Measurements from ENCODE around the gene ZNF621. TPM values are rescaled to one million over a fixed set of nuclear protein-coding genes. Genes with fewer than 3 reads are reported as not detected.

The ZNF621 gene
- 10 to 100 TPM in 11 of 12 donors, not detected in 1; 11.4 to 20.3 (median 14.2) TPM for polyA plus RNA-seq (ENCODE audit: insufficient read length in 12 of 12)
- long read RNA-seq, donor 1, full-length matches to known transcripts = 2 of 2 reads
- long read RNA-seq, donor 1, partial matches to known transcripts = 0 of 2 reads
- long read RNA-seq, donor 1, other reads (novel, unspliced or antisense) = 0 of 2 reads
- long read RNA-seq, donor 2, full-length matches to known transcripts = 3 of 3 reads
- long read RNA-seq, donor 2, partial matches to known transcripts = 0 of 3 reads
- long read RNA-seq, donor 2, other reads (novel, unspliced or antisense) = 0 of 3 reads
- long read RNA-seq, donor 3 = 0 reads
- long read RNA-seq, donor 4 = 0 reads
- long read RNA-seq, donor 5, full-length matches to known transcripts = 4 of 4 reads
- long read RNA-seq, donor 5, partial matches to known transcripts = 0 of 4 reads
- long read RNA-seq, donor 5, other reads (novel, unspliced or antisense) = 0 of 4 reads
- long read RNA-seq, donor 6, full-length matches to known transcripts = 1 of 1 reads
- long read RNA-seq, donor 6, partial matches to known transcripts = 0 of 1 reads
- long read RNA-seq, donor 6, other reads (novel, unspliced or antisense) = 0 of 1 reads
- long read RNA-seq, donor 7, full-length matches to known transcripts = 5 of 5 reads
- long read RNA-seq, donor 7, partial matches to known transcripts = 0 of 5 reads
- long read RNA-seq, donor 7, other reads (novel, unspliced or antisense) = 0 of 5 reads
- long read RNA-seq, donor 8, full-length matches to known transcripts = 5 of 5 reads
- long read RNA-seq, donor 8, partial matches to known transcripts = 0 of 5 reads
- long read RNA-seq, donor 8, other reads (novel, unspliced or antisense) = 0 of 5 reads
- long read RNA-seq, donor 9, partial matches to known transcripts = 0 of 1 reads
- long read RNA-seq, donor 9, other reads (novel, unspliced or antisense) = 0 of 1 reads
- long read RNA-seq, donor 10, full-length matches to known transcripts = 1 of 1 reads
- long read RNA-seq, donor 10, partial matches to known transcripts = 0 of 1 reads
- long read RNA-seq, donor 10, other reads (novel, unspliced or antisense) = 0 of 1 reads
- long read RNA-seq, donor 11 = 0 reads

DNA sequence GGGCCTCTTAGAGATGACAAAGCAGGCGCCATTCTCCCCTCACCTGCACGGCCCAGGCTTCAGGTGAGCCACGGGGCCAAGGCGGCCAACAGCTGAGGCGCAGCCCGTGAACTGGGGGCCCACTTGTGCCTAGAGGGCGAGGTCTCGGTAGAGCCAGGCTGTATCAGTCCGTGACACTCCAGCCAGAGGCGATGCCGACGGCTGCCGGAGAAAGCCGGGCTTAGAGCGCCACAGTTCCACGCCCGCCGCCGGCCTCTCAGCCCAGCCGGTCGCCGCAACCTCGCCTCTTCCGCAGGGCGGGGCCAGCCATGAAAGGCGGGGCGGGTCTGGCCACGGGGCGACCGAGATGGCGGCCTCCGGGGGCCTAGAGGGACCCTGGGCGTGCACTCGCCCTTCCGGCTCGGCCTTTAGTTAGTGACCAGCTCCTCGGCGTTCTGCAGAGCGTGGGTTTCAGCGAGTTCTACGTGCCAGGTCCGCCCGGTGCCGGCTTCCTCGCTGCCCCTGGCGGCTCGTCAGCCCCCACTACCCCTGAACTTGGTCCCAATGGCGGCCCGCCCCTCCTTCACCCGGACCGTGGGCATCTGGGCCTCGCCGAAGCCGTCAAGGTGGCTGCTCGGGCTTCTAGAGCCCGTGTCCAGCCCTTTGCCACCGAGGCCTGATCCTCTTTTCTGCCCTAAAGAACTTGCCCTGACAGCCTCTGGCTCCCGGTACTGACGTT, at the start of gene ZNF621:
ZNF621 (plus strand) TSS at position 393 of the 718 bp plus-strand sequence. CDS start 881 bp downstream, outside the sequence.
- peak; percentile 85 for DNase-seq

DNA sequence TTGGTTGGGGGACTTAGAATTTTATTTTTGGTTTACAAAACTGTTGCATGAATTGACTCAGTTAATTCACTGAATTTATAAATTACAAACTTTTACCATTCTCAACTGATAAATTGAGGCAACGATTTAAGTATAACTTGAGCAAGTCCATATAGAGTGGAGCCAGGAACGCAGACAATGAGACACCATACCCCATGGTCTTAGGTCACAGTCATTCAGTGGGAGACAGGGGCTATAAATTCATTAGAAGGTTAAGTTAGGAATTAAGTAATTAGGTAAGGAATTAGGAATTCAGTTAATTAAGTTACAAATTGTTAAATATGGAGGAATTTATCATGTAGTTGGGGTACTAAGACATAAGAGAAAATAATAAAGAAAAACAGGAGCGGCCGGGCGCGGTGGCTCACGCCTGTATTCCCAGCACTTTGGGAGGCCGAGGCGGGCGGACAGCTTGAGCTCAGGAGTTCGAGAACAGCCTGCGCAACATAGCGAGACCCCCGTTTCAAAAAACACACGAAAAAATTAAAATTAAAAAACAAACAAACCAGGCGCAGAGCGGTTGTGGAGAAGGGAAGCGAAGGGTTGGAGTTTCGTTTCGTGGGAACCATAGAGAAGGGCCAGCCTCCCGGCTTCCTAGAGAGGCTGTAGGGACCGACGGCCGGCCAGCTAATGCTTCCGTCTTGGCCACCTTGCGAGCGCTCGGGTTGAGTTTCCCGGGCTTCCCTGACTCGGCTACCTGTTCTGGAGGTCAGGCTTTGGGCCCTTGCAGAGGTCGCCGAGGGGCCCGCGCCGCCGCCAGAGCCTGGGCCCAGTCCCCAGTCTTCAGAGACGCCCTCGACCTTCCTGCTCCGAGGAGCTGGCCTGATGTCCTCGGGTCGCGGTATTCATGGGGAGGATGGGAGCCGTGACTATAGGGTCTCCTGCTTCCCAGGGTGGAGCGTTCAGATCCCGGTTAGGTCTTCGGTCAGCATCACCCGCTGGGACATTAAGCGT, 48.0 kb upstream of the ZNF621 start, which contains the start of gene ZNF619:
ZNF619 (plus strand) TSS at position 645 of the 993 bp plus-strand sequence. CDS start 858 bp downstream, outside the sequence.
- peak; percentile 86 for DNase-seq

DNA sequence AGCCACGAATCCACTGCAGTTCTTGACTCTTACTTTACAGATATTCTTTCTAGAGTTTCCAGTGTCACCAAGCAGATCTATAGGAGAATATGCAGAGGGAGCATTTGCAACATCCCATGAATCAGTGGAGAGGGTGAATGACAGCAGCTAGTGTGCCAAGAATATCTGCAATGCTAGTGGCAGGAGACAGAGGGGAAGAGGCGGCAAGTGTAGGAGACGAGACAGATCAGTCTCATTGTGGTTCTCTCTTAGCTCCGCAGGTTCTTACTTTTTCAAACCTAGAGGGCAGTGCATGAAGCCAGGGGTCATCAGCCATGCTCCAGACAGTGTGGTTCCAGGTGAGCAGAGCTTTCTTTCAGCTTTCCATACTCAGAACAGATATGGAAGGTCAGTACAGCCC, 47.1 kb upstream of the ZNF621 start:
- no peak for DNase-seq

DNA sequence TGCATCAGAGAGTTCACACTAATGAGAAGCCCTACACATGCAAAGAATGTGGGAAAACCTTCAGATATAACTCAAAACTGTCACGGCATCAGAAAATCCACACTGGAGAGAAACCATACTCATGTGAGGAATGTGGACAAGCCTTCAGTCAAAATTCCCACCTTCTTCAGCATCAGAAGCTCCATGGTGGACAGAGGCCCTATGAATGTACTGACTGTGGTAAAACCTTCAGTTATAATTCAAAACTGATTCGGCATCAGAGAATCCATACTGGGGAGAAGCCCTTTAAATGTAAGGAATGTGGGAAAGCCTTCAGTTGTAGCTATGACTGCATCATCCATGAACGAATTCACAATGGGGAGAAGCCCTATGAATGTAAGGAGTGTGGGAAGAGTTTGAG, 37.6 kb upstream of the ZNF621 start:
- DNase-seq = no peak

DNA sequence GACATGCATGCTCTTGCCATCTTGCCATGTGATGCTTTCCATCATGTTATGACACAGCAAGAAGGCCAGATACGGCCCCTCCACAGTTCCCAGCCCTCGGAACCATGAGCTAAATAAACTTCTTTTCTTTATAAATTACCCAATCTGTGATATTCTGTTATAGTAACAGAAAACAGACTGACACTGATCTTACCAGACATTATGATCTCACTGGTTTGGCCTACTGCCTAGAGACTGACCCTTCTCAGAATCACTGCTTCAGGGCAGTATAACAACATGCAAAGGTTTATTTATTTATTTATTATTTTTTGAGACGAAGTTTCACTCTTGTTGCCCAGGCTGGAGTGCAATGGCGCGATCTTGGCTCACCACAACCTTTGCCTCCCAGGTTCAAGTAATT, 33.8 kb upstream of the ZNF621 start:
- no peak for DNase-seq

DNA sequence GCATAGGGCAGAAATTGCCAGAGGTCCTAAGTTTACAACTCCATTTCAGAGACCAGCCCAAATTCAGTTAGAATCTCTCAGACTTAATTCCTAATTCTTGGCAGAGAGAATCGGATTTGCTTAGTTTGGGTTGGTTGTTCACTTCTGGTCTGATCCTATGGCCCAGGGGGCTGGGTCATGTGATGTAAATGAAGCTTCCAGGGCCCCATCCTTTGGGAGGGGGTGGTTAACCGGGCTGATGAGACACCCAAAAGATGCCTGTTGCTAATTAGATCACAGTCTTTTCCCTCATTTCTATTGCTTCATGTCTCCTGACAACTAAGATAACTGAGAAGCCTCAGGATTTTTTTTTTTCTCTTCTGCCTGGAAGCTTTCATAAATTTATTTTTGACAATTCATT, 30.1 kb upstream of the ZNF621 start:
- DNase-seq = no peak

DNA sequence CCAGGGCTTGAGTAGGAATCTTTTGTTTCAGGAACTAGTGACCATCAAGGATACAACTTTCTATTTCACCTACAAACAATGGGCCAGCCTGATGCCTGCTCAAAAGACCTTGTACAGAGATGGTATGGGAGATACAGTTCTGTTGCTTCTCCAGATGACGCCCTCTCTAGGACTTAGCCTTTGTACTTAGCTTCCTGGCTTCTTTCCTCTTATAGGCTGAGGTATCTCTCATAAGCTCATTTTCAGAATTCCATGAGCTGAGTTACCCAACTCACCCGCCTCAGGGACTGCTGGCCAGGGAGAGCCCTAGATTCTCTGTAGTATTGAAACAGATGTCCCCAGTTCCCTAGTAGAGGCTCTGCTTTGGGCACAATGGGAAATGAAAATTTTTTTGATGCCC, 27.5 kb upstream of the ZNF621 start:
- DNase-seq = no peak

DNA sequence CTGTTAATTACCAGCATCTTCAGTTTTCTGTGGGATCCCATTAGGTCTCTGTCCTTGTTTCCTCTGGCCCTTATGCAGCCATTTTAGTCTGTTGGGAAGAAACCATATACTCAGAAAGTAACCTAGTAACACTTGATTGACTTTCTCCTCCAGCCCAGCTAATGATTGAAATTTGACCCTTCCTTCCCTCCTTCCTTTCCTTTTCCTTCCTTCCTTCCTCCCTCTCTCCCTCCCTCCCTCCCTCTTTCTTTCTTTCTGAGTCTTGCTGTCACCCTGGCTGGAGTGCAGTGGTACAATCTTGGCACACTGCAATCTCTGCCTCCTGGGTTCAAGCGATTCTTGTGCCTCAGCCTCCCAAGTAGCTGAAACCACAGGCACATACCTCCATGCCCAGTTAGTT, 24.8 kb upstream of the ZNF621 start:
- DNase-seq = no peak

DNA sequence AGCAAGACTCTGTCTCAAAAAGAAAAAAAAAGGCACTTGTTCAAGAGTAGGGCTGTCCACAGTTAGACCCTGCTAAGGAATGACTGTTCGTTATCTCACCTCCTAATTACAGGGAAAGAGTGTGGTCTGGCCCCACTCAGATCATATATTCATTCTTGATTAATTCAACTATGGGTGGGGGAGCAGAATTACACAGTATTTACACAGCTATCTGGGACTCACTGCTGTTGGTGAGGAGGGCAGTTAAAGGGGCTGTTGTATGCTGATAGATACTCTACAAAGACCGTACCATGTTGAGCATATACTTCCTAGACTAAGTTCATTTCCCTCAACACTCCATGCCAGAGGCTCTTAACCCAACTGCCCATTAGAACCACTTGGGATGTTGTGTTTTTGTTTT, 22.7 kb upstream of the ZNF621 start:
- no peak for DNase-seq

DNA sequence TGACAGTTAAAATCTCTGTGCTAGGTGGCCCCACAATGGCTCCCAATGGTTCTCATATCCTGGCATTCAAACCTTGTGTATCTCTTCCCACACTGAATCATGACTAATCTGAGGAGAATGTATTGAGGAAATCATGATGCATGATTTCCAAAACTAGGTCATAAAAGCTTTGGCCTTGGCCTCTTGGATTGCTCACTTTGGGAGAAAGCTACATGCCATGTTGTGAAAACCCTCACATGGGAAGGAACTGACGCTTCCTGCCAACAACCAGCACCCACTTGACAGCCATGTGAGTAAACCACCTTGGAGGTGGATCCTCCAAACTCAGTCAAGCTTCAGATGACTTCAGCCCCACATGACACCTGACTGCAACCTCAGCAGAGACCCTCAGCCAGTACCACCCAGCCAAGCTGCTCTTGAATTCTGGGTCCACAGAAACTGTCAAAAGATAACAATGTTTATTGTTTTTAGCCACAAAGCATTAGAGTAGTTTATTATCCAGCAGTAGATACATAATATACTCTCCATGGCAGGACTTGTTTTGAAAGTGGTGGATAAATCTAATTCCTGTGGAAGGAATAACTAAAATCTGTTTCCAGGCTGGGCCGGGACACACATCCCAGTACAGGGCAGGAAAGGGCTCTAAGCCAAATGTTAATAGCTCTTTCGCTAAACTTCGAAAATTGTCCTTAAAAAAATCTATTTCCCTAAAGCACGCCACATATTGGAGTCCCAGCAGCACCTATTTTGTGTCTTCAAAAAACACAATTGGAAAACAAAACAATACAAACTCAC, 19.9 kb upstream of the ZNF621 start:
- DNase-seq = no peak

DNA sequence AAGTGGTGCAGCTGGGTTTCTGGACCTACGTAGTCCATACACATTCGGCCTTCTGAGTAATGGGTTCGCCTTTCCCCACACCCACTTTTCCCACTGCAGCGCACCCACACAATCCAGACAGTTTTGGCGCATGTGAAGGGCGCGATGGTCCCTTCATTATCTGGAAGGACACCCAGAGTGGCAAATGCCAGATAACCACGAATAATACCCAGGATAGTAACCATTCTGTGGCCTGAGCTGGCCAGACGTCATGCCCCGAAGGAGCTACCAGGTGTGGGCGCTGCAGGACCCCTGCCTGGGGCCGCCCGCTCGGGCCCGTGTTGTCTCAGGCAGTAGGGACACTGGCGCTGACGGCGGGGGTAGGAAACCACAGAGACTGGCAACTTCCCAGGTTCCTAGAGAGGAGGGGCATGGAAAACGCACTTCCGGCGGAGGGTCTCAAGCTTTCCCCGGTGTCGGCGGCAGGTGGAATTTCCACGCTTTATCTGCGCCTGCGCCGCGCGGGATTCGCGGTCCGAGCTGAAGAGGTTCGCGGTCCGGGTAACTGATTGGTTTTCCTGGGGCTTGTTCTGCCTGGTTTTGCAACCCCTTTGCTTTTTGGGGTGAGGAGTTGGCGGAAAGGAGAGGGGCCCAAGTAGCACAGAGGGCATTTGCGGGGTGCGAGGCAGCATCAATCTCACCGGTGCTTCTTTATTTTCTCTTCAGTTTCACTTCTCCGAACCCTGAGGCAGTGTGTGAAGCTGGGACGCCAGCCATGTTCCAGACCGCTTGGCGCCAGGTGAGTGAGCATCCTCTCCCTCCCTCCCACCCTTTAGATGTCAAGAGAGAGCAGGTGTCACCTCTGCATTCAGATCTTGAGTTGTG, 18.9 kb upstream of the ZNF621 start, which contains the start of gene ZNF620:
ZNF620 (plus strand) TSS at position 441 of the 864 bp plus-strand sequence; CDS start at position 755, 314 bp downstream.
- peak; percentile 61 for DNase-seq

DNA sequence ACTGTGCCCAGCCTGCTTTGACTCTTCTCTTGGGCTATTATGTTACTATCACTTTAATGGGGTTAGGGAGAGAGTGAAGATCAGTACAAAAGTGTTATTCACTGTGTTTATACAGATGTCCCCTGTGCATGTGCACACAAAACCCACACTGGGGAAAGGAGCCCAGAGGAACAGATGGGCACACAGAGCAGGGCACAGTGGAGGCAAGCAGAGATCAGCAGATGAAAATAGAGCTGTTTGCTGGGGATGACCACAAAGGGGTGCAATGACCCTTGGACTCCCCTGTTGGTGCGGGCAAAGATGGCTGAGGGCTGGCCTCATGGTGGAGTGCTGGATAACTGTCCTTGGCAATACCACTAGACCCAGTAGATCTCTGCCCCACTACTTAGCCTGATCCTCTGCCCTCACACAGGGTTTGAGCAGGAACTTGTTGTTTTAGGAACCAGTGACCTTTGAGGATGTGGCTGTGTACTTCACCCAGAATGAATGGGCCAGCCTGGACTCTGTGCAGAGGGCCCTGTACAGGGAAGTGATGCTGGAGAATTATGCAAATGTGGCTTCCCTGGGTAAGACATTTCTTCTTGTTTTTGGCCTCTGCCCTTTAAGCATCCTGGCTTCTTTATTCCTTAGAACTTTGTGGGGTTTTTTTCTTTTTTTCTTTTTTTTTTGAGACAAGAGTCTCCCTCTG, 13.6 kb upstream of the ZNF621 start:
- no peak for DNase-seq

DNA sequence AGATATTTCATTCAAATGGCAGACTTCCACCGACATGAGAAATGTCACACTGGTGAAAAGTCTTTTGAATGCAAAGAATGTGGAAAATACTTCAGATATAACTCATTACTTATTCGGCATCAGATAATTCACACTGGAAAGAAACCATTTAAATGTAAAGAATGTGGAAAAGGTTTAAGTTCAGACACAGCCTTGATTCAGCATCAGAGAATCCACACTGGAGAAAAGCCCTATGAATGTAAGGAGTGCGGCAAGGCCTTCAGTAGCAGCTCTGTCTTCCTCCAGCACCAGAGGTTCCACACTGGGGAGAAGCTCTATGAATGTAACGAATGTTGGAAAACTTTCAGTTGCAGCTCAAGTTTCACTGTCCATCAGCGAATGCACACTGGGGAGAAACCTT, 8.6 kb upstream of the ZNF621 start:
- DNase-seq = no peak

DNA sequence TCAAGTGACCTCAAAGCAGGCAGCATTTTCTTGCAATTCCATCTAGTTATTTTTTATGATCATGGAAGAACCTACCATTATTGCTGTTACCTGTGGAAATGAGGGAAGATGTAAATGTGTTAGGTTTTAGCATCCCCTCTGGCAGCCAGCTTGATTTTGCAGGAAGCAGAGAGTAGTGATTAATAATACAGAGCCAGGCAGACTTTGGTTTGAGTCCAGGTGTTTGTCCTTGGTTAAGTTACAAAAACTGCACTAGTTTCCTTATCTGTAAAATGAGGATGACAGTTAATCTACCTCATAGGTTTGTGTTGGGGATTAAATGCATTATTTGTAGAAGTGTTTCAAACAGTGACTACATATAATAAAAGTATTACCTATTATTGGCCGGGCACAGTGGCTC, 6.7 kb upstream of the ZNF621 start:
- DNase-seq = no peak

DNA sequence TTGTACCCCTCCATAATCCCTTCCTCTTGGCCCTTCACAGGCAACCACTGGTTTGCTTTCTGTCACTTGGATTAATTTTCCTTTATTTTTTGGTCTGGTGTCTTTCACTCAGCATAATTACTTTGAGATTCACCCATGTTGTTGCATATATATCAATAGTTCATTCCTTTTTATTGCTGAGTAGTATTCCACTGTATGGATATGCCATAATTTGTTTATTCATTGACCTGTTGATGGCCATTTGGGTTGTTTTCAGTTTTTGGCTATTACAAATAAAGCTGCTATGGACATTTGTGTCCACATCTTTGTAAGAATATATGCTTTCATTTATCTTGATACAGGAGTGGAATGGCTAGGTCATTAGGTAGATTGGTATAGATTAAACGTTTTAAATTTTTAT, 5.9 kb upstream of the ZNF621 start:
- DNase-seq = no peak

DNA sequence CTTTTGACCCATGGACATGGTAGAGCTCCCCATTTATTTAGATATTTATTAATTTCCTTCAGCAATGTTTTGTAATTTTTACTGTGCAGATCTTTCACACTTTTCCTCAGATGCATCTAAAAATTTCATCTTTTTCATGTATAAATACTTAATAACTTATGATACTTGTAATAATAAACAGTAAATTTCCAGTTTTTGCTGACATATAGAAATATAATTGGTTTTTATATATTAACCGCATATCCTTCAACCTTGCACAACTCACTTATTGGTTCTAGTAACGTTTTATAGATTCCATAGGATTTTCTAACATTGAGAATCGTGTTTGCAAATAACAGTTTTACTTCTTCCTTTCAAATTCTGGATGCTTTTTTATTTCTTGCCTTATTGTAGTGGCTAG, 3.5 kb upstream of the ZNF621 start:
- no peak for DNase-seq

DNA sequence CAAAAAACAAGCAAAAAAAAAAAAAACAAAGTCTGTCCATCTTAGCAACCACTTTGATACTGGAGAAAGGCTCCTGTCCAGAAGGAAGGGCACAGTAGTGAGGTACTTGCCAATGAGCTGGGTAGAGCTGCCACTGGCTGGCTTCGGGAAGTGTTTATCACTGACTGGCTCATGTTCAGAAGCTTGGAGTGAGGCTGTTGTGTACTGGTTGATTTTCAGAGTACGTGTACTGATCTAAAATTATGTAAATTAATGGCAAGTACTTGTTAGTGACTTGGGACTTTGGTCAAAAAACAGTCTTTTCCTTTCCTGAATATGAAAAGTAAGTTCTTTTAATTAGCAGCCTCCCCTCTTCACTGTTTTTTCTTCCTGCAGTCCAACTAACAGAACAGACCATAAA, 979 bp upstream of the ZNF621 start:
- DNase-seq = no peak

DNA sequence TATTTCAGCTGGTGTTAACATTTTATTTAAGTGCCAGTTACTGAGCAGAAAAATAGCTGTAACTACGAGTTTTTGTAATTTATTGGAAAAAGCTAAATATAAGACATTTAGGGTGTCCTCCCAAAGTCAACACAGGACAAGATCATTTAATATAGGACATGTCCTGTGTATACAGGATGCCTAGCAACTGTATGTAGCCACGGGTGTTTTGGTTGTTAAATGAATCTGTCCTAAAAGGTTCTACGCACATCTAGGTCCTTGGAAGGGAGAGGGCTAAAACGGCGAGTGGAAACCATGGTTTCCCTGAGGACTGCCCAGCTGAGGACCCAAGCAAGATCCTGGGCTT, 565 bp upstream of the ZNF621 start:
- no peak for DNase-seq
